SKM-1 treated with dmso at 0.1 percent for 144 hours (cell line): ENCODE measurements around the gene HJURP.

Experiments
- DNase-seq: peaks from one replicate; lab custom pipeline; 2025; ENCODE audit not compliant: unreplicated experiment; lab: John Stamatoyannopoulos, UW

Gene HJURP

DNA sequence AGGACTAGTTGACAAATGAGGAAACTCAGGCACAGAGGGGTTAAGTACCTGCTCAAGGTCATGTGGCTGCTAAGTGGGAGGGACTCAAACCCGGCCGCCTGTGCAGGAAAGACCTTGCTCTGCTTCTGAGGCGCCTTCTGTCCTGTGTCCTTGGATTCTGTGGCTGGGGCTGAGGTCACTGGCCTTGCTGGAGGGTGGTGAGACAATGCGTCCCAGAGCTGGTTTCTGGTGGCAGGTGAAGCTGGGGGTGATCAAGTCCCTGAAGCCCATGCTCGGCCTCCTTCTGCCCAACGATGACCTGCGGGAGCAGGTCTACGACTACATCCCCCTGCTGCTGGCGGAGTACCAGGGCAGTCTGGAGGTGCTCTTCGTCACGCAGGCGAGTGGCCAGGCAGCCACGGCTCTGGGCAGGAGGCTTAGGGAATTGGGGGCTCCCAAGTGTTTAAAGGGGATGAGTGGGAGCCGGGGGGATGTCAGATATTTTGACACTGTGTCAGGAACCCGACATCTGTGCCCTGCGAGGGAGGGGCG lies 60.1 kb downstream of the HJURP start:
- DNase-seq, result no peak

DNA sequence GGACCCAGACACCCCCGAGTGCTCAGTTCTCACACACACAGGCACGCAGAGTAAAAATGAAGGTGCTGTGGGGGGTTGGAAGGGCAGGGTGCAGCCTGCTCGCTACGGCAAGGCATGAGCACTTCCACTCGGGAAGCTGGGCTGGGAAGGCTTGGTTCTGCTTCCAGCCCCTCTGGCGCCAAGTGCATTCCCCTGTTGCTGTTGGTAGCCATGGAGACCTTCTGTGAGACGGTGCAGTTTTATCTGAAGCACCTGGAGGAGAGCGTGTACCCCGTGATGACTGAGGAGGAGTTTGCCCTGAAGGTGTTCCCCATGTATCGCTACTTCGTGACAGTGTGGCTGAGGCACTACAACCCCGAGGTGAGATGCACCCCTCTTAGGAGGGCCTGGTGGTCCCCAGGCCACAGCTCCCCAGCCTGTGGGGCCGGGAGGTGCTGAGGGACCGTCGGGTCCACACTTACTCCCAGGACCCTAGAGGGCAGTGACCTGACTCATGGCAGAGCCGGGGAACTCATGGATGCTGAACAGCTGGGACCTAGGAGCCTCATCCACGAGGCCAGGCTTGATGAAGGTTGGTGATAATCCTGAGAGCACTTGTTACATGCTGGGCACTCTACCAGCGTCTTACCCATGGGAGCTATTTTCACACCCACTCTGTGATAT lies 60.7 kb downstream of the HJURP start:
- DNase-seq, result no peak

DNA sequence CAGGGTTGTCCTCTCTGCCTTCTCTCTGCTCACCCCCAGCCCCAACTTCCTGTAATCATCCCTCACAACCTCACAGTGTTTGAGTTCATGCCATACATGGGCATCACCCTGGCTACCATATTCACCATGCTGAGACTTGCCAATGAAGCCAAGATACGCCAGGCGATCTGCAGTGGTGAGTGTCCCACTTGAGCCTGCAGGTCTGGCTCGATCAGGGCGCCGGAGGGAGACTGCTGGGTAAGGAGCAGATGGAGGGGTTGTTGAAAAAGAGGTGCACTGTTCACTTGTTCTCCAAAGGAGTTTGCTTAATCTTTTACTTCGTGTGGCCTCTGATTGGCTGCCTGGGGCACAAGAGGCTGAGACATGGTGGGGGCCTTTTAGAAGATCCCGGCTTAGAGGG lies 61.6 kb downstream of the HJURP start:
- no peak for DNase-seq

DNA sequence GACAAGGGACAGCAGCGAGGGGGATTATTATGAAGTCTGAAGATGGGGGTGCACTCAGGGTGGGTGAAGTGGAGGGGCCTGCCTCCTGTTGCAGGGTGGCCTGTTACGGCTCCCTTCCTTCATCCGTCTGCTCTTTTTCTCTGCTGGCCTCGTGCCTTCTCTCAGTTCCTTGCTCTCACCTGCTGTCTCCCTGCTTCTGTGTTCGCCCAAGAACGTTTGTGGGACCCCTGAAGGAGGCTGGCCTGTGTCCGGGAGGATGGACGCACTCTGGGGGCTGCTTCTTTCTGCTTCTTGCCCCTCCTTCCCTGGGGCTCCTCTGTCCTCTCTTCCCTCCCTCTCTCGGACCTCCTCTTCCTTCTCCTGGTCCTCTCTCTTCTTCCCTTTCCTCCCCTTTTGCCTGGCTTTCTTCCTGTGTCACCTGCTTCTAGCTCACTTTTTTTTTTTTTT lies 62.4 kb downstream of the HJURP start:
- no peak for DNase-seq

DNA sequence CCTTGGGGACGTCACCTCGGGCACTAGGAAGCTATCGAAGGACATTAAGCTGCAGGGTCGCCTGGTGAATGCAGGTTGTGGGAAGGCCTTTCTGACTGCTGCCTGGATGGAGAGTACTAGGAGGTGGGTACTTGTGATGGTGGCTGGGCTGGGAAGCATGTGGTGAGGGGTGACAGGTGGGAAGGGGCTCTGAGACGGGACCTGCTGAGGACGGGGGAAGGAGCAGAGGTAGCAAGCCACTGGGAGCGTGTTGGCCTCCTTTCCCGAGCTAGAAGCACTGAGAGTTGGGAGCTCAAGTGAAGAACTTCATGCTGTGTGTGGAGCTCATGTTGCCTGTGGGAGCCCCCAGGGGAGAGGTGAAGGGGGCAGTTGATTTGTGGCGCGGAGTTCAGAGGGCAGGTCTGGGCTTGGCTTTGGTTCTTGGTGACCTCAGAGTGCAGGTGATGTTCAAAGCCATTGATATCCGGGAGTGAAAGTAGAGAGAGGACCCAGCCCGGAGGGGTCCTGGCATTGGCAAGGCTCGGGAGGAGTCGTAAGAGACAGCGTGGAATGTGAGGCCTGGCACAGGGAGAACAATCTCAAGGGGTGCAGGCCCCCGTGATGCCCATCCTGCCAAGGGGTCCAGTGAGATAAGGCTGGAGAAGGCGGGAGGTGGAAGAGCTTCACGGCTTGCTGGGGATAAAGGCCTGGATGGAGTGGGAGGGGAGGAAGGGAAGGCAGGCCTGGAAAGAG lies 63.0 kb downstream of the HJURP start:
- DNase-seq, result no peak

DNA sequence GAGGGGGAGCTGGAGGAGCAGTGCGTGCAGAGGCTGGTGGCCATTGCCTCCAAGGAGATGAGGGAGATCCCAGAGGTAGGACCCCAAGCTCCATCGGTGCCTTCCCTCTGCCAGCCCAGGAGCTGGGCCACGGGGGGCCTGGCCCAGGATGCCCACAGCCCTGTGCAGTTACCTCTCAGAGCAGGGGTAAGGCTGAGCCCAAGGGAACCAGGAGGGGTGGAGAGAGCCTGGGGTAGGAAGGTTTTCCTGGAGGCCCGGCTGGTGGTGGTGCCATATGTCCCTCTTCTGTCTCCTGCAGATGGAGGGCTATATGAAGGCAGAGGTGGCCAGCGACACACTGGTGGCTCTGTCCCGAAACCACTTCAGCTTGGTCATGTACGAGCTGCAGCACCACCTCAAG lies 64.8 kb downstream of the HJURP start:
- no peak for DNase-seq
